Measurements from ENCODE around the gene AHRR.
A peak's percentile ranks its signal among the peaks of the same experiment; 100 is the strongest.
"Not testable (repeated sequence)": the region's sequence is repeated elsewhere in the genome, so short reads cannot be mapped to it uniquely, and the experiment has no call there.

Gene AHRR

DNA sequence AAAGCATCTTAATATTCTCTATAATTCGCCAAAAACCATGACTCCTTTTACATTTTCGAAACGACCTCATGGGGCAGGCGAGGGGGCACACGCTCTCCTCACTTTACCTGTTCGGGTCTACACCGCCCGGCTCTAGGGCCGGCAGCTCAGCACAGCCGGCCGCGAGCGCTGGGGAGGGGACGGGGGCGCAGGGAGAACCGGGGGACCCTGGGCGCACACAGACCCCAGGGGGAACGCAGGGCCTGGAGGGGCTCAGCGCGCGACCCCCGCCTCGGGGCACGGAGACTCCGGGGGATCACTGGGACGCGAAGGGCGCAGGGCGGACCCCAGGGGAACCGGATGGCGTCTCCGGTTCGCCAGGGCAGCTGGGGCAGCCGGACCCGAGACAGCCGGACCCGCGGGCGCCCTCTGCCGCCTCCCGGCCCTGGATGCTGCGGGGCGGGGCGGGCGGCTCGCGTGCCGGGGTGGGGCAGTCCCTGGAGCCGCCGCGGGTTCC lies at the start of gene AHRR:
AHRR (plus strand) TSS at position 485 of the 496 bp plus-strand sequence. CDS start 22,189 bp downstream, outside the sequence.
- Histone ChIP-seq H3K36me3 (ENCODE audit: control insufficient read depth, insufficient read depth, low read length) (no peaks in the 10 kb centered on the region), H3K9me3 (ENCODE audit: control insufficient read depth, low read length) (no peaks in the 10 kb centered on the region), H3K4me1 (ENCODE audit: control insufficient read depth, insufficient read depth, low read length) (peaks cover 16% of the 10 kb centered on the region), H3K4me3 (ENCODE audit: low read length) (no peak within 1 kb of the TSS), H3K9ac (ENCODE audit: low read length) (peak within 1 kb of the TSS; percentile 28), H3K27me3 (ENCODE audit: control insufficient read depth, insufficient read depth, low read length) (peaks cover 57% of the 10 kb centered on the region)

DNA sequence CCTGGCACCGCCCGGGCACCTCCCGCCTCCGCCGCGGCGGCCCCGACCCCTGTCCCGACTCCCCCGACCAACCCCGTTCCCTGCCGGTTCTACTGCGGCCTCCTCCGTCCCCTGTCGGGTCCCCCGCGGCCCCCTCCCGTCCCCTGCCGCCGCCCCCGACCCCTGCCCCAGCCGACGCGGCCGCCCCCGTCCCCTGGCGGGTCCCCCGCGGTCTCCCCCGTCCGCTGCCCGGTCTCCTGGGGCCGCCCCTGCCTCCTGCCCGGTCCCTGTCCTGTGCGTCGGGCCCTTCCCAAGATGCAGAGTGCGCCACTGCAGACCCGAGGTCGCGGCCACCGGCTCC lies 49.7 kb upstream of the AHRR start:
- not testable (repeated sequence) for H3K36me3 ChIP-seq (ENCODE audit: control insufficient read depth, insufficient read depth, low read length); H3K4me1 ChIP-seq (ENCODE audit: control insufficient read depth, insufficient read depth, low read length); H3K27me3 ChIP-seq (ENCODE audit: control insufficient read depth, insufficient read depth, low read length); H3K9me3 ChIP-seq (ENCODE audit: control insufficient read depth, low read length); H3K4me3 ChIP-seq (ENCODE audit: low read length)
- H3K9ac ChIP-seq (ENCODE audit: low read length): peak overlapping the region; percentile 54

DNA sequence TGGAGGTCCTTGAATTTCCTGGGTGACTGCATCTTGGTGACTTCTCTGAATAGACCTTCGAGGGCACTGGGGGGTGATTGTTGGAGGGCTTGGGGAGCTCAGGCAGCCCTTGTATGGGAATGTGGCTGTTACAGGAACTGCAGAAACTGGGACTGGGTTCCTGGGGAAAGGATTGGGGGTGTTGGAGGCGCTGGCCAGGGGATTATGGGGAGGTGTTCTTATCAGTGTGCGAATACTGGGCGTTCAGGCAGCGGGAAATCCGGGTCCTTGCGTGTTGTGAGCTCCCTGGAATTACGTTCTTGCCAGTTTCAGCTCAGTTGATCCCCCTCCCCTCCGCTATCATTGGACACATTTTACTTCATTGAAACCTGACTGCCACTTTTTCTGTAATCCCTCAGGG lies 48.4 kb upstream of the AHRR start:
- not testable (repeated sequence) for H3K9ac ChIP-seq (ENCODE audit: low read length); H3K4me3 ChIP-seq (ENCODE audit: low read length)

DNA sequence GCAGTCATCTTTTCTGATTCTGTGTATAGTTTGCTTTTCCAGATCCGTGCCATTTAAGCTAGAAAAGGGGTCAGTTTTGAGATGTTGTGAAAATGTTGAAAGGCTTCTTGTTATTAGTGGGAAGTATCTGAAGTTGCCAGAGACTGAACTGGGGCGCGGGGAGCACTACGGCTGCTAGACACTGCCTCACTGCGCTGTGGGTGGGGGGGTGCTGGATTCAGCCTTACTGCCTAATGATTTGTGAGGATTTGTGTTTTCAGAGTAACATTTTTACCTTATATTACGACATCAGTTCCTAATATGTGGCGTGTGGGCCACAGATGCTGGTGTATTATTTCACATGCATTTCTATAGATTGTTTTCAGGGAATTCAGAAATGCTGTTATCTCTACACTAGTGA lies 48.0 kb upstream of the AHRR start:
- H3K4me3 ChIP-seq (ENCODE audit: low read length); H3K27me3 ChIP-seq (ENCODE audit: control insufficient read depth, insufficient read depth, low read length); H3K9me3 ChIP-seq (ENCODE audit: control insufficient read depth, low read length); H3K36me3 ChIP-seq (ENCODE audit: control insufficient read depth, insufficient read depth, low read length); H3K4me1 ChIP-seq (ENCODE audit: control insufficient read depth, insufficient read depth, low read length); H3K9ac ChIP-seq (ENCODE audit: low read length): not testable (repeated sequence)

More for the DNA sequence above, 48.4 kb upstream of the AHRR start:
- not testable (repeated sequence) for H3K36me3 ChIP-seq (ENCODE audit: control insufficient read depth, insufficient read depth, low read length); H3K27me3 ChIP-seq (ENCODE audit: control insufficient read depth, insufficient read depth, low read length); H3K9me3 ChIP-seq (ENCODE audit: control insufficient read depth, low read length); H3K4me1 ChIP-seq (ENCODE audit: control insufficient read depth, insufficient read depth, low read length)

DNA sequence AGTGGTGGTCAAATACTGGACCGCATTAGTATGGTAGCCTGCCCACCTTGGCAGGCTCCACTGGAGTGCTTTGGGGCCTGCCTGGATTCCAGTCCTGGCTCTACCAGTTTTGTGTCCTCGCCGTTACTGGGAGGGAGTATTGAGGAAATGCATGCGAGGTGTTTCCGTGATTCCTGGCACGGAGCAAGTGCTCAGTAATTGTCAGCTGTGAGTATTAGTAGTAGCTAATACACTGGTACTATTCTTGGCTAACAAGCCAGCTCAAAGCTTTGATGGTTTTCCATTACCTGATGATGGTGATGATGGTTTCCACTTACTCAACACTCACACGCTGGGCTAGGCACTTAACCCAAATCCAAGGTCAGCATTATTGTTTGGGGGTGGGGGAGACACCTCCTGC lies 47.2 kb upstream of the AHRR start:
- not testable (repeated sequence) for H3K4me3 ChIP-seq (ENCODE audit: low read length); H3K4me1 ChIP-seq (ENCODE audit: control insufficient read depth, insufficient read depth, low read length); H3K27me3 ChIP-seq (ENCODE audit: control insufficient read depth, insufficient read depth, low read length); H3K9ac ChIP-seq (ENCODE audit: low read length); H3K9me3 ChIP-seq (ENCODE audit: control insufficient read depth, low read length); H3K36me3 ChIP-seq (ENCODE audit: control insufficient read depth, insufficient read depth, low read length)

DNA sequence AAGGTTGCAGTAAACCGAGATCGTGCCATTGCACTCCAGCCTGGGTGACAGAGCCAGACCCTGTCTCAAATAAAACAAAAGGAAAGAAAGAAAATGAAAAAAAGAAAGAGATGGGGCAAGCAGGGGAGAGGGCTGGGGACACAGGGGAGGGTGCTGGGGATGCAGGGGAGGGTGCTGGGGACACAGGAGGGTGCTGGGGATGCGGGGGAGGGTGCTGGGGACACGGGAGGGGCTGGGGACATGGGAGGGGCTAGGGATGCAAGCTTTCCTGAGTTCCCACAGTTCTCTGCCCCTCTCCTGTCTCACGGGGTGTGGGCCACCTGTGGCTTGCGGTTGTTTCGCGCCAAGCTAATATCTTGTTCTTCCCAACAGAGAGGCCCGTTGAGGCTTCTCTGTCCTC lies 42.9 kb upstream of the AHRR start:
- Histone ChIP-seq H3K4me3 (ENCODE audit: low read length) (no peak overlapping the region), H3K9ac (ENCODE audit: low read length) (no peak overlapping the region), H3K36me3 (ENCODE audit: control insufficient read depth, insufficient read depth, low read length) (no peaks in the 10 kb centered on the region), H3K27me3 (ENCODE audit: control insufficient read depth, insufficient read depth, low read length) (no peaks in the 10 kb centered on the region), H3K9me3 (ENCODE audit: control insufficient read depth, low read length) (no peaks in the 10 kb centered on the region), H3K4me1 (ENCODE audit: control insufficient read depth, insufficient read depth, low read length) (peaks cover under 1% of the 10 kb centered on the region)

- H3K9me3 ChIP-seq (ENCODE audit: control insufficient read depth, low read length); H3K36me3 ChIP-seq (ENCODE audit: control insufficient read depth, insufficient read depth, low read length): not testable (repeated sequence)
Measured at GRCh38 chr5:279051-279665, 42.4 kb upstream of the AHRR start.

GRCh38 chr5:285991-286557 lies 35.4 kb upstream of the AHRR start:
- Histone ChIP-seq H3K4me1 (ENCODE audit: control insufficient read depth, insufficient read depth, low read length) (no peaks in the 10 kb centered on the region), H3K9ac (ENCODE audit: low read length) (no peak overlapping the region), H3K27me3 (ENCODE audit: control insufficient read depth, insufficient read depth, low read length) (no peaks in the 10 kb centered on the region), H3K4me3 (ENCODE audit: low read length) (no peak overlapping the region), H3K36me3 (ENCODE audit: control insufficient read depth, insufficient read depth, low read length) (no peaks in the 10 kb centered on the region), H3K9me3 (ENCODE audit: control insufficient read depth, low read length) (no peaks in the 10 kb centered on the region)

More at GRCh38 chr5:279051-279665, 42.4 kb upstream of the AHRR start:
- H3K4me3 ChIP-seq (ENCODE audit: low read length); H3K27me3 ChIP-seq (ENCODE audit: control insufficient read depth, insufficient read depth, low read length); H3K4me1 ChIP-seq (ENCODE audit: control insufficient read depth, insufficient read depth, low read length); H3K9ac ChIP-seq (ENCODE audit: low read length): not testable (repeated sequence)

GRCh38 chr5:290200-290599 lies 31.3 kb upstream of the AHRR start:
- H3K9ac ChIP-seq (ENCODE audit: low read length); H3K4me3 ChIP-seq (ENCODE audit: low read length); H3K4me1 ChIP-seq (ENCODE audit: control insufficient read depth, insufficient read depth, low read length); H3K36me3 ChIP-seq (ENCODE audit: control insufficient read depth, insufficient read depth, low read length); H3K27me3 ChIP-seq (ENCODE audit: control insufficient read depth, insufficient read depth, low read length); H3K9me3 ChIP-seq (ENCODE audit: control insufficient read depth, low read length): not testable (repeated sequence)

DNA sequence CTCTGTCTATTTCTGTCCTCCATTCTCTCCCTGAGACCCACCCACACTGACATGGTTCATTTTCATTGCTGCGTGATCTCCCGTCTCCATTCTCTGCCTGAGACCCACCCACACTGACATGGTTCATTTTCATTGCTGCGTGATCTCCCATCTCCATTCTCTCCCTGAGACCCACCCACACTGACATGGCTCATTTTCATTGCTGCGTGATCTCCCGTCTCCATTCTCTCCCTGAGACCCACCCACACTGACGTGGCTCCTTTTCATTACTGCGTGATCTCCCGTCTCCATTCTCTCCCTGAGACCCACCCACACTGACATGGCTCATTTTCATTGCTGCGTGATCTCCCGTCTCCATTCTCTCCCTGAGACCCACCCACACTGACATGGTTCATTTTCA lies 30.2 kb upstream of the AHRR start:
- not testable (repeated sequence) for H3K9ac ChIP-seq (ENCODE audit: low read length); H3K27me3 ChIP-seq (ENCODE audit: control insufficient read depth, insufficient read depth, low read length); H3K4me3 ChIP-seq (ENCODE audit: low read length); H3K4me1 ChIP-seq (ENCODE audit: control insufficient read depth, insufficient read depth, low read length); H3K36me3 ChIP-seq (ENCODE audit: control insufficient read depth, insufficient read depth, low read length); H3K9me3 ChIP-seq (ENCODE audit: control insufficient read depth, low read length)

DNA sequence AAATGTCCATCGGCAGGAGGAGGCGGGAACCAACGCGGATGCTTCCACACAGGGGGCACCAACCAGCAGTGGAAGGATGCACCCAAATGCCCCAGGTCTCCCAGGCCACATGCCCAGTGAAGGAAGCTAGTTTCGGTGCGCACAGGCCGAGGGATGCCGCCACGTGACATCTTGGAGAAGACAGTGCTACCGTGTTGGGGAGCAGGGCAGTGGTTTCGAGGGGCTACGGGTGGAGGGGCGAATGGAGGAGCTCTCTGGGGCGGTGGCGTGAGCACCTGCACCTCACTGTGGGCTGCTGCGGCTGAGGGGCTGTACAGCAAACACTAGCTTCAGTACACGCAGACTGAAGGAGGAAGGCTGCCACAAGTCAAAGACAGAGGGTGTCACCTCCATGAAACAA lies 26.7 kb upstream of the AHRR start:
- H3K27me3 ChIP-seq (ENCODE audit: control insufficient read depth, insufficient read depth, low read length); H3K9me3 ChIP-seq (ENCODE audit: control insufficient read depth, low read length); H3K36me3 ChIP-seq (ENCODE audit: control insufficient read depth, insufficient read depth, low read length); H3K4me3 ChIP-seq (ENCODE audit: low read length); H3K9ac ChIP-seq (ENCODE audit: low read length); H3K4me1 ChIP-seq (ENCODE audit: control insufficient read depth, insufficient read depth, low read length): not testable (repeated sequence)

DNA sequence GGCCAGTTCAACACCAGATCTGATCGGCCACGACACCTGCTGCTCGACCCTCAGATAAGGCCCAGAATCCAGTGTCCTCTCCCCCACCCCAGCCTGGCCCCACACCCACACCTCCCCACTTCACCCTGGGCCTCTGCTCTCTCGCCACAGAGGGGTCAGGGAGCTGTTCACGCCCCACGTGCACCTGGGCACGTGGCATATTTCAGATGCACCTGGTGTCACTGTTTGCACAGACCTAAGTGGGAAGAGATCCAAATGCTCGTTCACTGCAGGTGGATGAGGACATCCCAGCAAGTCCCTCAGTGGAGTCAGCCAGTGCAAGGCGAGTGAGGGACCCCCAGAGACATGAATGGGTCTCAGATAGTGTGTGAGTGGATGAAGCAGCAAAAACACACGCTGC lies 25.3 kb upstream of the AHRR start:
- not testable (repeated sequence) for H3K4me1 ChIP-seq (ENCODE audit: control insufficient read depth, insufficient read depth, low read length); H3K27me3 ChIP-seq (ENCODE audit: control insufficient read depth, insufficient read depth, low read length); H3K4me3 ChIP-seq (ENCODE audit: low read length); H3K36me3 ChIP-seq (ENCODE audit: control insufficient read depth, insufficient read depth, low read length); H3K9me3 ChIP-seq (ENCODE audit: control insufficient read depth, low read length); H3K9ac ChIP-seq (ENCODE audit: low read length)

- H3K9me3 ChIP-seq (ENCODE audit: control insufficient read depth, low read length); H3K9ac ChIP-seq (ENCODE audit: low read length); H3K27me3 ChIP-seq (ENCODE audit: control insufficient read depth, insufficient read depth, low read length); H3K36me3 ChIP-seq (ENCODE audit: control insufficient read depth, insufficient read depth, low read length); H3K4me1 ChIP-seq (ENCODE audit: control insufficient read depth, insufficient read depth, low read length); H3K4me3 ChIP-seq (ENCODE audit: low read length): not testable (repeated sequence)
Measured at GRCh38 chr5:296954-297353, 24.6 kb upstream of the AHRR start.

All from mucosa of stomach (tissue), 1 donor.